ENCODE results near the gene LYPD3. TPM values are rescaled to one million over a fixed set of nuclear protein-coding genes. Genes with fewer than 3 reads are reported as not detected.

LYPD3 gene
- total RNA-seq, 6 experiments from 2014 or later, result 0.17 to 0.35 (median 0.22) TPM

DNA sequence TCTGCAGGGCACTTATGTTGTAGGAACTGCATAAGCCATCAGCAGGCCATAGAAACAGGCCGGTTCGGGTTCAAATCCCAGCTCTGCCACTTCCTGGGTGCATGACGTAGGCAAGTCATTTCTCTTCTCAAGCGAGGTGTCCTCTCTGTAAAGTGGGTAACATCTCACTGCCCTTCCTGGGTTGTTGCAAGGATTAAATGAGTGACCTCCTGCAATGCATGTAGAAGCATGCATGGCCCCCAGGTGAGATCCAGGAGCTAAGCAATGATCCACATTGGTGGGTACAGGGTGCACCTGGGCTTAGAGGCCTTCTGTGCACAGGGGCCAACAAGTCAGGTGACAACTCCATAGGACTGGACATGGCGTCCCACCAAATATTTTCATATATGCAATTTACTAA, 25.4 kb upstream of the LYPD3 start:
- no peaks in the 10 kb centered on the region for H3K4me1 Mint-ChIP-seq (ENCODE audit: low read depth)
- peaks cover 4% of the 10 kb centered on the region; the same call in 1 of the 2 replicates for H3K36me3 Mint-ChIP-seq (ENCODE audit: low read depth)
- TF ChIP-seq, protein P1, sequence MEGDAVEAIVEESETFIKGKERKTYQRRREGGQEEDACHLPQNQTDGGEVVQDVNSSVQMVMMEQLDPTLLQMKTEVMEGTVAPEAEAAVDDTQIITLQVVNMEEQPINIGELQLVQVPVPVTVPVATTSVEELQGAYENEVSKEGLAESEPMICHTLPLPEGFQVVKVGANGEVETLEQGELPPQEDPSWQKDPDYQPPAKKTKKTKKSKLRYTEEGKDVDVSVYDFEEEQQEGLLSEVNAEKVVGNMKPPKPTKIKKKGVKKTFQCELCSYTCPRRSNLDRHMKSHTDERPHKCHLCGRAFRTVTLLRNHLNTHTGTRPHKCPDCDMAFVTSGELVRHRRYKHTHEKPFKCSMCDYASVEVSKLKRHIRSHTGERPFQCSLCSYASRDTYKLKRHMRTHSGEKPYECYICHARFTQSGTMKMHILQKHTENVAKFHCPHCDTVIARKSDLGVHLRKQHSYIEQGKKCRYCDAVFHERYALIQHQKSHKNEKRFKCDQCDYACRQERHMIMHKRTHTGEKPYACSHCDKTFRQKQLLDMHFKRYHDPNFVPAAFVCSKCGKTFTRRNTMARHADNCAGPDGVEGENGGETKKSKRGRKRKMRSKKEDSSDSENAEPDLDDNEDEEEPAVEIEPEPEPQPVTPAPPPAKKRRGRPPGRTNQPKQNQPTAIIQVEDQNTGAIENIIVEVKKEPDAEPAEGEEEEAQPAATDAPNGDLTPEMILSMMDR (IDR thresholded peaks at IDR 0.05), result no peak
- no peak overlapping the region for H3K27ac Mint-ChIP-seq
- H3K27me3 Mint-ChIP-seq (ENCODE audit: insufficient read depth), result no peaks in the 10 kb centered on the region
- DNase-seq, result no peak
- H3K4me3 Mint-ChIP-seq, result no peak overlapping the region
- no peaks in the 10 kb centered on the region for H3K9me3 Mint-ChIP-seq

DNA sequence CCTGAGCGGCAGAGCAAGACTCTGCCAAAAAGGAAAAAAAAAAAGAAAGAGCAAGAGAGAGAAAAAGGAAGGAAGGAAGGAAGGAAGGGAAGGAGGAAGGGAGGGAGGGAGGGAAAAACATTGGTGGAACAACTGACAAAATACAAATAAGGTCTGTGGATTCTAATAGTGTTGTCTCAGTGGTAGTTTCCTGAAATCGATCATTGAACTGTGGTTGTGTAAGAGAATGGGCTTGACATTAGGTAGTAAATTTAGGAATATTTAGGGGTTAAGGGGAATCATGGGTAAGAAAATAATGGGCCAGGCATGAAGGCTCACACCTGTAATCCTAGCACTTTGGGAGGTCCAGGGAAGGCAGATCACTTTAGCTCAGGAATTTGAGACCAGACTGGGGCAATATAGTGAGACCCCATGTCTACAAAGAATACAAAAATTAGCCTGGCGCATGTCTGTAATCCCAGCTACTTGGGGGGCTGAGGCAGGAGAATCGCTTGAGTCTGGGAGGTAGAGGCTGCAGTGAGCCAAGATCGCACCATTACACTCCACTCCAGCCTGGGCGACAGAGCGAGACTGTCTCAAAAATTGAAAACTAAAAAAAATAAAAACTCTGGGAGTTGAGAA, 24.7 kb upstream of the LYPD3 start:
- no peaks in the 10 kb centered on the region for H3K9me3 Mint-ChIP-seq
- no peaks in the 10 kb centered on the region for H3K27me3 Mint-ChIP-seq (ENCODE audit: insufficient read depth)
- TF ChIP-seq, protein P1 (IDR thresholded peaks at IDR 0.05), result no peak
- no peak overlapping the region for H3K4me3 Mint-ChIP-seq
- peaks cover 4% of the 10 kb centered on the region; the same call in 1 of the 2 replicates for H3K36me3 Mint-ChIP-seq (ENCODE audit: low read depth)
- H3K27ac Mint-ChIP-seq, result no peak overlapping the region
- no peaks in the 10 kb centered on the region for H3K4me1 Mint-ChIP-seq (ENCODE audit: low read depth)
- DNase-seq, result no peak

DNA sequence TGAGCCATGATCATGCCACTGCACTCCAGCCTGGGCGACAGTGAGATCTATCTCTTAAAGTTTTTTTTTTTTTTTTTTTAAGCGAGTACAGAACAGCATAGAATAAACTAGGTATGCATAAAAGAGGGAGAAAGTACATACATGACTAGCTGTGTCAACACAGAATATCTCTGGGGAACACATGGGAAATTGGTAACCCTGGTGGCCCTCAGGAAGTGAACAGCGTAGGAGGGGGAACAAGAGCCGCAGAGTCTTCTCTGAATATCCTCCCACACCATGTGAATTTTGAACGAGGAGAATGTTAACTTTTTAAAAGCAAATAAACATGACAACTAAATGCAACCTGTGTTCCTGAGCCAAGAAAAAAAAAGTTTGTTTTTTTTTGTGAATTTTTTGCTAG, 23.9 kb upstream of the LYPD3 start:
- H3K36me3 Mint-ChIP-seq (ENCODE audit: low read depth), result peaks cover under 1% of the 10 kb centered on the region; the same call in 1 of the 2 replicates
- no peak for DNase-seq

DNA sequence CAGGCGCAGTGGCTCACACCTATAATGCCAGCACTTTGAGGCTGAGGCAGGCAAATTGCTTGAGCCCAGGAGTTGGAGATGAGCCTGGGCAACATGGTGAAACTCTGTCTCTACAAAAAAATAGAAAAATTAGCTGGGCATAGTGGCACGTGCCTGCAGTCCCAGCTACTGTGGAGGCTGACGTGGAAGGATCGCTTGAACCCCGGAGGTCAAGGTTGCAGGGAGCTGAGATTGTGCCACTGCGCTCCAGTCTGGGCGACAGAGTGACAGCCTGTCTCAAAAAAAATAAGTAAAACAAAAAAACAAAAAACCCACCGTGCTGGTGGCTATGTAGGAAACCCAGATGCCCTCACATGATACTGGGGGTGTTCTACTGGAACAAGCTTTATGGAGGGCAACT, 22.8 kb upstream of the LYPD3 start:
- TF ChIP-seq, protein P1 (IDR thresholded peaks at IDR 0.05), result no peak
- Mint-ChIP-seq H3K4me1 (ENCODE audit: low read depth) (no peaks in the 10 kb centered on the region), H3K36me3 (ENCODE audit: low read depth) (no peaks in the 10 kb centered on the region; the same call in 1 of the 2 replicates), H3K27me3 (ENCODE audit: insufficient read depth) (no peaks in the 10 kb centered on the region), H3K4me3 (no peak overlapping the region), H3K27ac (no peak overlapping the region), H3K9me3 (no peaks in the 10 kb centered on the region)
- DNase-seq, result no peak

More for the DNA sequence above, 23.9 kb upstream of the LYPD3 start:
- Mint-ChIP-seq H3K27ac (no peak overlapping the region), H3K4me3 (no peak overlapping the region), H3K27me3 (ENCODE audit: insufficient read depth) (no peaks in the 10 kb centered on the region), H3K4me1 (ENCODE audit: low read depth) (no peaks in the 10 kb centered on the region), H3K9me3 (no peaks in the 10 kb centered on the region)
- TF ChIP-seq, protein P1 (IDR thresholded peaks at IDR 0.05), result no peak

GRCh38 chr19:43486412-43486811, 21.0 kb upstream of the LYPD3 start:
- Mint-ChIP-seq H3K9me3 (no peaks in the 10 kb centered on the region), H3K27me3 (ENCODE audit: insufficient read depth) (no peaks in the 10 kb centered on the region), H3K27ac (no peak overlapping the region), H3K4me3 (no peak overlapping the region), H3K36me3 (ENCODE audit: low read depth) (no peaks in the 10 kb centered on the region; the same call in 1 of the 2 replicates), H3K4me1 (ENCODE audit: low read depth) (no peaks in the 10 kb centered on the region)
- DNase-seq, result no peak
- TF ChIP-seq, protein P1 (IDR thresholded peaks at IDR 0.05), result no peak

Data from HFFc6 (cell line).